ENCODE data around the gene RBM44.
A peak's percentile ranks its signal among the peaks of the same experiment; 100 is the strongest.
"Not testable (repeated sequence)": the region's sequence is repeated elsewhere in the genome, so short reads cannot be mapped to it uniquely, and the experiment has no call there.

The RBM44 gene

GRCh38 chr2:237858294-237859081 lies 59.9 kb downstream of the RBM44 start:
- DNase-seq (ENCODE audit: low spot score) = peak; percentile 76

GRCh38 chr2:237859082-237859433 lies 60.5 kb downstream of the RBM44 start:
- no peak for DNase-seq (ENCODE audit: low spot score)

- peak; percentile 34 for DNase-seq (ENCODE audit: low spot score)
These were observed 61.1 kb downstream of the RBM44 start, which contains the start of gene RAMP1 for GRCh38 chr2:237859533-237860272. Gene RAMP1, plus strand, starts transcription at chr2:237859623. Its CDS starts 53 bp downstream, at chr2:237859676.

- DNase-seq (ENCODE audit: low spot score) = no peak
These were observed 61.8 kb downstream of the RBM44 start for GRCh38 chr2:237860273-237860935.

- no peak for DNase-seq (ENCODE audit: low spot score)
These were observed 63.4 kb downstream of the RBM44 start for GRCh38 chr2:237861875-237862527.

- no peak for DNase-seq (ENCODE audit: low spot score)
These were observed 63.9 kb downstream of the RBM44 start for GRCh38 chr2:237862528-237862895.

GRCh38 chr2:237863102-237863511 lies 64.5 kb downstream of the RBM44 start:
- DNase-seq (ENCODE audit: low spot score) = no peak

GRCh38 chr2:237863689-237864443 lies 65.3 kb downstream of the RBM44 start:
- DNase-seq (ENCODE audit: low spot score) = no peak

GRCh38 chr2:237864444-237864931 lies 65.9 kb downstream of the RBM44 start:
- DNase-seq (ENCODE audit: low spot score) = no peak

- no peak for DNase-seq (ENCODE audit: low spot score)
These were observed 66.5 kb downstream of the RBM44 start for GRCh38 chr2:237864940-237865622.

- DNase-seq (ENCODE audit: low spot score) = no peak
These were observed 67.1 kb downstream of the RBM44 start for GRCh38 chr2:237865623-237866041.

- no peak for DNase-seq (ENCODE audit: low spot score)
These were observed 67.6 kb downstream of the RBM44 start for GRCh38 chr2:237866101-237866621.

GRCh38 chr2:237867465-237867864 lies 68.9 kb downstream of the RBM44 start:
- no peak for DNase-seq (ENCODE audit: low spot score)

- DNase-seq (ENCODE audit: low spot score) = not testable (repeated sequence)
These were observed 69.5 kb downstream of the RBM44 start for GRCh38 chr2:237868074-237868473.

- no peak for DNase-seq (ENCODE audit: low spot score)
These were observed 70.2 kb downstream of the RBM44 start for GRCh38 chr2:237868631-237869342.

GRCh38 chr2:237869343-237870102 lies 70.9 kb downstream of the RBM44 start:
- no peak for DNase-seq (ENCODE audit: low spot score)

- no peak for DNase-seq (ENCODE audit: low spot score)
These were observed 71.5 kb downstream of the RBM44 start for GRCh38 chr2:237870126-237870525.

- DNase-seq (ENCODE audit: low spot score) = no peak
These were observed 72.4 kb downstream of the RBM44 start for GRCh38 chr2:237870754-237871651.

Measured in cerebellar cortex (tissue), 1 donor.